Type B pancreatic cell (in vitro differentiated cells): Measurements from ENCODE around the gene THTPA. TPM values are rescaled to one million over a fixed set of nuclear protein-coding genes. Genes with fewer than 3 reads are reported as not detected.

Experiments used
- DNase-seq: peaks from one replicate; pipeline ENCODE4 v3.0.0; 2021; ENCODE audit warnings: mixed read lengths; ENCODE audit not compliant: unreplicated experiment; ENCODE audit errors: extremely low spot score
- H3K27ac Mint-ChIP-seq: 2 replicates; pipeline ENCODE4 v1.8.0; 2021; ENCODE audit warnings: mild to moderate bottlenecking, mixed read lengths
- H3K27me3 Mint-ChIP-seq: 2 replicates; pipeline ENCODE4 v1.8.0; 2021; ENCODE audit warnings: mixed read lengths
- H3K36me3 Mint-ChIP-seq: 2 replicates; pipeline ENCODE4 v1.8.0; 2021; ENCODE audit warnings: mixed read lengths
- H3K4me1 Mint-ChIP-seq: one replicate; pipeline ENCODE4 v1.8.0; 2021; ENCODE audit warnings: mixed read lengths; ENCODE audit not compliant: unreplicated experiment
- H3K4me3 Mint-ChIP-seq: 2 replicates; pipeline ENCODE4 v1.8.0; 2021; ENCODE audit warnings: mild to moderate bottlenecking, mixed read lengths
- H3K9me3 Mint-ChIP-seq: 2 replicates; pipeline ENCODE4 v1.8.0; 2021; ENCODE audit warnings: mixed read lengths
- CTCF ChIP-seq: fragments of 200-600 bp; sonication (generic); conservative IDR thresholded peaks from 2 replicates; pipeline ENCODE4 v1.5.0; 2021; ENCODE audit warnings: antibody characterized with exemption, mild to moderate bottlenecking
- total RNA-seq: library from RNA; stranded (reverse); gene quantifications from 2 replicates; pipeline ENCODE4 v1.2.1, GENCODE V29; 2021; ENCODE audit warnings: low replicate concordance

THTPA gene
- total RNA-seq, 1 donor from 2014 or later, result 16.4 TPM

- DNase-seq, result no peak
- Mint-ChIP-seq H3K4me1 (peaks cover 31% of the 10 kb centered on the region), H3K36me3 (peaks cover 9% of the 10 kb centered on the region), H3K4me3 (no peak overlapping the region), H3K27ac (no peak overlapping the region), H3K27me3 (peaks cover 4% of the 10 kb centered on the region), H3K9me3 (no peaks in the 10 kb centered on the region)
- TF ChIP-seq CTCF, result no peak
Measured at GRCh38 chr14:23565626-23566025, 9.6 kb downstream of the THTPA start.

GRCh38 chr14:23566112-23566777 lies 10.2 kb downstream of the THTPA start:
- Mint-ChIP-seq H3K27me3 (peaks cover 4% of the 10 kb centered on the region), H3K36me3 (peaks cover 9% of the 10 kb centered on the region), H3K27ac (peak overlapping the region; percentile 97), H3K9me3 (no peaks in the 10 kb centered on the region), H3K4me1 (peaks cover 31% of the 10 kb centered on the region), H3K4me3 (peak overlapping the region; percentile 100)
- no peak for DNase-seq
- no peak for TF ChIP-seq CTCF

- peak overlapping the region; percentile 97 for H3K27ac Mint-ChIP-seq
- peaks cover 9% of the 10 kb centered on the region for H3K27me3 Mint-ChIP-seq
- DNase-seq, result no peak
- TF ChIP-seq CTCF, result peak; percentile 45
- peaks cover 9% of the 10 kb centered on the region for H3K36me3 Mint-ChIP-seq
- H3K4me1 Mint-ChIP-seq, result peaks cover 31% of the 10 kb centered on the region
- no peaks in the 10 kb centered on the region for H3K9me3 Mint-ChIP-seq
- H3K4me3 Mint-ChIP-seq, result peak overlapping the region; percentile 100
Measured at GRCh38 chr14:23566778-23567185, 10.7 kb downstream of the THTPA start.

- DNase-seq, result no peak
- H3K9me3 Mint-ChIP-seq, result no peaks in the 10 kb centered on the region
- H3K27ac Mint-ChIP-seq, result peak within 1 kb of the TSS; percentile 97
- peak; percentile 12 for TF ChIP-seq CTCF
- peaks cover 15% of the 10 kb centered on the region for H3K27me3 Mint-ChIP-seq
- H3K4me3 Mint-ChIP-seq, result peak within 1 kb of the TSS; percentile 100
- H3K4me1 Mint-ChIP-seq, result peaks cover 31% of the 10 kb centered on the region
- H3K36me3 Mint-ChIP-seq, result peaks cover 9% of the 10 kb centered on the region
Measured at GRCh38 chr14:23567186-23568020, 11.3 kb downstream of the THTPA start, which contains the start of gene AP1G2. Gene AP1G2, minus strand, starts transcription at chr14:23567791. Its CDS starts 477 bp downstream, at chr14:23567314.

- DNase-seq, result no peak
- Mint-ChIP-seq H3K9me3 (no peaks in the 10 kb centered on the region), H3K27me3 (peaks cover 22% of the 10 kb centered on the region), H3K36me3 (peaks cover 5% of the 10 kb centered on the region), H3K27ac (peak overlapping the region; percentile 97), H3K4me1 (peaks cover 27% of the 10 kb centered on the region), H3K4me3 (peak overlapping the region; percentile 100)
- no peak for TF ChIP-seq CTCF
Measured at GRCh38 chr14:23568021-23568599, 12.0 kb downstream of the THTPA start.
